ENCODE data around the gene NHEJ1. TPM values are rescaled to one million over a fixed set of nuclear protein-coding genes. Genes with fewer than 3 reads are reported as not detected.

Gene NHEJ1
- total RNA-seq, 2 experiments from 2014 or later: 12.7 to 14.3 TPM

DNA sequence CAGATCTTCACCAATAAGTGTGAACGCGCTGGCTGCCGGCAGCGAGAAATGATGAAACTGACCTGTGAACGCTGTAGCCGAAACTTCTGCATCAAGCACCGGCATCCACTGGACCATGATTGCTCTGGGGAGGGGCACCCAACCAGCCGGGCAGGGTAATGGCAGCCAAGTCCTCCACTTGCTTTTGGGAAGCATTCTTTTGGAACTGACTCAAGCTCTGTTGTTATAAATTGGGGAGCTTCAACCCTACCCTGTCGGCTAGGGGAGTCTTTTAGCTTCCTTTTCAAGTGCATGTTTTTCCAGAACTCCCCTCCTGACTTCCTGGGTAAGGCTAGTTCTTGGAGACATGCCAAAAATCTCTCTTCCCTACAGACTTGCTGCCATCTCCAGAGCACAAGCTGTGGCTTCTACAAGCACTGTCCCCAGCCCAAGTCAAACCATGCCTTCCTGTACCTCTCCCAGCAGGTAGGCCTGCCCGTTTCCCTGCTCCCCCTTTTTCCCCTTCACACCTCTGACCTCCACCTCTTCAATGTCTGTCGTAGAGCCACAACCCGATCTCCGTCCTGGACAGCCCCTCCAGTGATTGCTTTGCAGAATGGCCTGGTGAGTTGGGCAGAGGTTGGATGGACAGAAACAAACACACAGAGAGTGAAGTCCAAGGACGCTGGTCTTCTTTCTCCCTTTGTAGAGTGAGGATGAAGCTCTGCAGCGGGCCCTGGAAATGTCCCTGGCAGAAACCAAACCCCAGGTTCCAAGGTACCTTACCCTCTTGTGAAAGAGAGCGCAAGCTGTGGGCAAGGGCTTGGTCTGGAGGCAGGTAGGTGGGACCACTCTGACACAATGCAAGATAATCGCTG lies 47.5 kb upstream of the NHEJ1 start:
- H3K4me1 ChIP-seq (ENCODE audit: insufficient read depth, low read length, poor library complexity, severe bottlenecking): peaks cover 17% of the 10 kb centered on the region
- CTCF ChIA-PET (ENCODE audit: unreplicated experiment): interaction anchor here (1.0 kb wide), 1 partner anchor 31 kb away, joined by 3 read pairs; the partner anchor contains the start of gene CNPPD1

DNA sequence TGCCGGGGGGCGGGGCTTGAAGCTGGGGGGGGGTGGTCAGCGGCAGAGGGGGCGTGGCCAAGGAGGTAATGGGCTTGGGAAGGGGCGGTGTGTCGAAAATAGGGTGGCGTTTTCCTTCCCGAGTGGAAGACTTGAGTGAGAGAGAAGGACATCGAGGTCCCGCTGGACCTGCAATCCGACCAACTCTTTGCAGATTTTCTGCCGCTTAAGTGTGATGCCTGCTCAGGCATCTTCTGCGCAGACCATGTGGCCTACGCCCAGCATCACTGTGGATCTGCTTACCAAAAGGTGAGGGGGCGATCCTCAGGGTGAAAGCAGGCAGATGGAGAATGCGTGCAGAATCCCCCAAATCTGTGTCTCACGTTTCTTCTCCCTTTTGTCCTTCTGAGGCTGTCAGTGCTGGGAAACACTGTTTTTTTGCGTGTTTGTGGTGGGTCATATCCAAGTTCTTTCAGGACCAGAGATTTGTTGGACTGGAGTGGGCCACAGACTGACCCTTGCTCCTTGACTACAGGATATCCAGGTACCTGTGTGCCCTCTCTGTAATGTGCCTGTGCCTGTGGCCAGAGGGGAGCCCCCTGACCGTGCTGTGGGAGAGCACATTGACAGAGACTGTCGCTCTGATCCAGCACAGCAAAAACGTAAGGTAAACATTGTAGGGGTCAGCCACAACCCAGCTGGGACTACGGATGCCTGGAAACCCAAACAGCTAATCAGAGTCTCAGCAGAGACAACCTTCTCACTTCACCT lies 46.7 kb upstream of the NHEJ1 start:
- intact Hi-C loops (cut with micrococcal nuclease; ENCODE audit: unreplicated experiment): loop anchor here (1.0 kb wide), 1 partner anchor 38 kb away; the partner anchor contains the start of genes GLB1L and STK16
- Histone ChIP-seq H3K4me2 (ENCODE audit: low read length) (peak overlapping the region; percentile 93), H4K20me1 (ENCODE audit: insufficient read depth, low read length) (no peaks in the 10 kb centered on the region), H3K9me3 (ENCODE audit: low read length) (peaks cover 8% of the 10 kb centered on the region; the same call in 1 of the 2 replicates), H3K79me2 (ENCODE audit: insufficient read depth, low read depth, low read length) (peaks cover 4% of the 10 kb centered on the region; the same call in 1 of the 2 replicates), H3K27ac (ENCODE audit: low read depth, low read length, poor library complexity, severe bottlenecking) (peak overlapping the region; percentile 76), H3K4me3 (ENCODE audit: low read depth, low read length, poor library complexity, severe bottlenecking) (peak overlapping the region; percentile 69), H2AFZ (ENCODE audit: low read length) (no peak overlapping the region), H3K4me1 (ENCODE audit: insufficient read depth, low read length, poor library complexity, severe bottlenecking) (peaks cover 17% of the 10 kb centered on the region), H3K36me3 (ENCODE audit: insufficient read depth, low read length) (peaks cover 42% of the 10 kb centered on the region), H3K9me2 (ENCODE audit: insufficient read depth, low read length) (no peaks in the 10 kb centered on the region)
- TF ChIP-seq, protein P1, sequence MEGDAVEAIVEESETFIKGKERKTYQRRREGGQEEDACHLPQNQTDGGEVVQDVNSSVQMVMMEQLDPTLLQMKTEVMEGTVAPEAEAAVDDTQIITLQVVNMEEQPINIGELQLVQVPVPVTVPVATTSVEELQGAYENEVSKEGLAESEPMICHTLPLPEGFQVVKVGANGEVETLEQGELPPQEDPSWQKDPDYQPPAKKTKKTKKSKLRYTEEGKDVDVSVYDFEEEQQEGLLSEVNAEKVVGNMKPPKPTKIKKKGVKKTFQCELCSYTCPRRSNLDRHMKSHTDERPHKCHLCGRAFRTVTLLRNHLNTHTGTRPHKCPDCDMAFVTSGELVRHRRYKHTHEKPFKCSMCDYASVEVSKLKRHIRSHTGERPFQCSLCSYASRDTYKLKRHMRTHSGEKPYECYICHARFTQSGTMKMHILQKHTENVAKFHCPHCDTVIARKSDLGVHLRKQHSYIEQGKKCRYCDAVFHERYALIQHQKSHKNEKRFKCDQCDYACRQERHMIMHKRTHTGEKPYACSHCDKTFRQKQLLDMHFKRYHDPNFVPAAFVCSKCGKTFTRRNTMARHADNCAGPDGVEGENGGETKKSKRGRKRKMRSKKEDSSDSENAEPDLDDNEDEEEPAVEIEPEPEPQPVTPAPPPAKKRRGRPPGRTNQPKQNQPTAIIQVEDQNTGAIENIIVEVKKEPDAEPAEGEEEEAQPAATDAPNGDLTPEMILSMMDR (conservative IDR thresholded peaks at IDR 0.05; ENCODE audit: low read length): no peak
- TF ChIP-seq EZH2phosphoT487 (IDR thresholded peaks at IDR 0.05; ENCODE audit: borderline replicate concordance, low read depth, low read length): no peak
- BruUV-seq (replicated peaks): no TSS peak
- ChIA-PET CTCF (ENCODE audit: unreplicated experiment) (interaction anchor here (0.6 kb wide), 1 partner anchor 10 kb away, joined by 7 read pairs; no protein-coding TSS in a partner anchor), POLR2A (interaction anchor here (0.7 to 2.0 kb wide), 11 partner anchors 20 to 72 kb away, joined by 3 to 23 read pairs (median 4); partner anchors contain the start of genes CNPPD1, DNAJB2, GLB1L and STK16)
- DNase-seq (ENCODE audit: low spot score): no peak

More for the DNA sequence above, 47.5 kb upstream of the NHEJ1 start:
- H3K9me3 ChIP-seq (ENCODE audit: low read length): peaks cover 8% of the 10 kb centered on the region; the same call in 1 of the 2 replicates
- H3K4me2 ChIP-seq (ENCODE audit: low read length): peak overlapping the region; percentile 93
- H3K36me3 ChIP-seq (ENCODE audit: insufficient read depth, low read length): peaks cover 44% of the 10 kb centered on the region
- intact Hi-C loops (cut with micrococcal nuclease; ENCODE audit: unreplicated experiment): loop anchor here (1.0 kb wide), 1 partner anchor 37 kb away; the partner anchor contains the start of genes GLB1L and STK16
- no peak overlapping the region for H2AFZ ChIP-seq (ENCODE audit: low read length)
- no peak overlapping the region for H3K27ac ChIP-seq (ENCODE audit: low read depth, low read length, poor library complexity, severe bottlenecking)
- no TSS peak for BruUV-seq (replicated peaks)
- H3K9me2 ChIP-seq (ENCODE audit: insufficient read depth, low read length): no peaks in the 10 kb centered on the region
- TF ChIP-seq, protein P1 (conservative IDR thresholded peaks at IDR 0.05; ENCODE audit: low read length): no peak
- TF ChIP-seq EZH2phosphoT487 (IDR thresholded peaks at IDR 0.05; ENCODE audit: borderline replicate concordance, low read depth, low read length): no peak
- H3K79me2 ChIP-seq (ENCODE audit: insufficient read depth, low read depth, low read length): peaks cover 4% of the 10 kb centered on the region; the same call in 1 of the 2 replicates
- POLR2A ChIA-PET: interaction anchor here (0.6 to 1.4 kb wide), 3 partner anchors 19 to 38 kb away, joined by 3 to 6 read pairs (median 3); partner anchors contain the start of gene CNPPD1
- peak overlapping the region; percentile 69 for H3K4me3 ChIP-seq (ENCODE audit: low read depth, low read length, poor library complexity, severe bottlenecking)
- no peaks in the 10 kb centered on the region for H4K20me1 ChIP-seq (ENCODE audit: insufficient read depth, low read length)
- DNase-seq (ENCODE audit: low spot score): no peak
